ENCODE results near the gene MPV17L2. TPM values are rescaled to one million over a fixed set of nuclear protein-coding genes. Genes with fewer than 3 reads are reported as not detected.

The MPV17L2 gene
- total and polyA plus RNA-seq, 4 donors: 3.6 to 28.0 (median 14.1) TPM

DNA sequence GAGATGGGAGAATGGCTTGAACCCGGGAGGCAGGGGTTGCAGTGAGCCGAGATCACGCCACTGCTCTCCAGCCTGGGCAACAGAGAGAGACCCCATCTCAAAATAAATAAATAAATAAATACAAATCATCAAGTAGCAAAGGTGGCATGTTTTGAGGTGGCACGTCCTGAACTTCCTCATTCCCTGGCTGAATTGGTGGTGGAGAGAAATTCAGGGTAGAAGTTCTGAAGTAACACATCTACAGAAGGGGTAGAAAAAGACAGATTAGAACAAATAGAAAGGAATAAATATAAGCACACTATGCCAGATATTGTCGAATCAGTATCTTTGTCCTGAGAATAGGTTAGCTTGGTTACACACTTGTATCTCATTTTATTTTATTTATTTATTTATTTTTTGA, 13.1 kb upstream of the MPV17L2 start (continued):
- no peak for TF ChIP-seq ATF3 (IDR thresholded peaks at IDR 0.05)
- no peak for TF ChIP-seq HNF4A (conservative IDR thresholded peaks at IDR 0.05)

DNA sequence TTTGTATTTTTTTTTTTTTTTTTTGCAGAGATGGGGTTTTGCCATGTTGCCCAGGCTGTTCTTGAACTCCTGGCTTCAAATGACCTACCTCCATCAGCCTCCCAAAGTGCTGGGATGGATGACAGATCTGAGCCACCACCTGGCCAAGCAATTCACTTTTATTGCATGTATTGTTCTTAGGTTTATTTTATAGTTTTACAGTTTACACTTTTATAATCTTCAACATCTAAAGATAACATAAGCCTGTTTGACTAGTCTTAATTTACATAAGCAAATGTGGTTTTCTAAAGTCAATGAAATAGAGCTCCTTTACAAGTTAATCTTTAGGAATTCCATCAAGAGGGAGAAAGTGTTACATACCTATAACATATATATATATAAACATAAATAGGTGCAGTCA, 9.5 kb upstream of the MPV17L2 start:
- Histone ChIP-seq H3K9ac (ENCODE audit: low read depth in 1 of 2, low read length in 2 of 2) (no peak overlapping the region), H3K4me1 (ENCODE audit: control insufficient read depth in 4 of 4, insufficient read depth in 4 of 4, low read length in 3 of 4) (no peaks in the 10 kb centered on the region), H3K27ac (ENCODE audit: low read depth in 1 of 2, low read length in 2 of 2) (no peak overlapping the region), H3K9me3 (ENCODE audit: control insufficient read depth in 4 of 4, low read length in 3 of 4) (no peaks in the 10 kb centered on the region), H3K36me3 (ENCODE audit: control insufficient read depth in 4 of 4, insufficient read depth in 3 of 4, low read depth in 1 of 4, low read length in 3 of 4) (peaks cover 0 to 1% (median 0%) of the 10 kb centered on the region in 4 donors), H3K27me3 (ENCODE audit: control insufficient read depth in 4 of 4, insufficient read depth in 4 of 4, low read length in 3 of 4) (no peaks in the 10 kb centered on the region), H3K4me3 (ENCODE audit: low read depth in 1 of 3, low read length in 3 of 3) (no peak overlapping the region)
- TF ChIP-seq, protein P1, sequence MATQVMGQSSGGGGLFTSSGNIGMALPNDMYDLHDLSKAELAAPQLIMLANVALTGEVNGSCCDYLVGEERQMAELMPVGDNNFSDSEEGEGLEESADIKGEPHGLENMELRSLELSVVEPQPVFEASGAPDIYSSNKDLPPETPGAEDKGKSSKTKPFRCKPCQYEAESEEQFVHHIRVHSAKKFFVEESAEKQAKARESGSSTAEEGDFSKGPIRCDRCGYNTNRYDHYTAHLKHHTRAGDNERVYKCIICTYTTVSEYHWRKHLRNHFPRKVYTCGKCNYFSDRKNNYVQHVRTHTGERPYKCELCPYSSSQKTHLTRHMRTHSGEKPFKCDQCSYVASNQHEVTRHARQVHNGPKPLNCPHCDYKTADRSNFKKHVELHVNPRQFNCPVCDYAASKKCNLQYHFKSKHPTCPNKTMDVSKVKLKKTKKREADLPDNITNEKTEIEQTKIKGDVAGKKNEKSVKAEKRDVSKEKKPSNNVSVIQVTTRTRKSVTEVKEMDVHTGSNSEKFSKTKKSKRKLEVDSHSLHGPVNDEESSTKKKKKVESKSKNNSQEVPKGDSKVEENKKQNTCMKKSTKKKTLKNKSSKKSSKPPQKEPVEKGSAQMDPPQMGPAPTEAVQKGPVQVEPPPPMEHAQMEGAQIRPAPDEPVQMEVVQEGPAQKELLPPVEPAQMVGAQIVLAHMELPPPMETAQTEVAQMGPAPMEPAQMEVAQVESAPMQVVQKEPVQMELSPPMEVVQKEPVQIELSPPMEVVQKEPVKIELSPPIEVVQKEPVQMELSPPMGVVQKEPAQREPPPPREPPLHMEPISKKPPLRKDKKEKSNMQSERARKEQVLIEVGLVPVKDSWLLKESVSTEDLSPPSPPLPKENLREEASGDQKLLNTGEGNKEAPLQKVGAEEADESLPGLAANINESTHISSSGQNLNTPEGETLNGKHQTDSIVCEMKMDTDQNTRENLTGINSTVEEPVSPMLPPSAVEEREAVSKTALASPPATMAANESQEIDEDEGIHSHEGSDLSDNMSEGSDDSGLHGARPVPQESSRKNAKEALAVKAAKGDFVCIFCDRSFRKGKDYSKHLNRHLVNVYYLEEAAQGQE (IDR thresholded peaks at IDR 0.05): no peak
- TF ChIP-seq SP1 (IDR thresholded peaks at IDR 0.05): no peak
- no peak for TF ChIP-seq RXRA (IDR thresholded peaks at IDR 0.05)
- TF ChIP-seq JUND (IDR thresholded peaks at IDR 0.05): no peak
- no peak for TF ChIP-seq ATF3 (IDR thresholded peaks at IDR 0.05)
- TF ChIP-seq RAD21 (IDR thresholded peaks at IDR 0.05): no peak
- TF ChIP-seq NR2F2 (IDR thresholded peaks at IDR 0.05): no peak
- TF ChIP-seq FOXA1 (IDR thresholded peaks at IDR 0.05): no peak
- no peak for TF ChIP-seq HNF4G (IDR thresholded peaks at IDR 0.05)
- TF ChIP-seq GABPA (IDR thresholded peaks at IDR 0.05 in 1 of 2, conservative IDR thresholded peaks at IDR 0.05 in 1 of 2): no peak
- TF ChIP-seq, protein P2, sequence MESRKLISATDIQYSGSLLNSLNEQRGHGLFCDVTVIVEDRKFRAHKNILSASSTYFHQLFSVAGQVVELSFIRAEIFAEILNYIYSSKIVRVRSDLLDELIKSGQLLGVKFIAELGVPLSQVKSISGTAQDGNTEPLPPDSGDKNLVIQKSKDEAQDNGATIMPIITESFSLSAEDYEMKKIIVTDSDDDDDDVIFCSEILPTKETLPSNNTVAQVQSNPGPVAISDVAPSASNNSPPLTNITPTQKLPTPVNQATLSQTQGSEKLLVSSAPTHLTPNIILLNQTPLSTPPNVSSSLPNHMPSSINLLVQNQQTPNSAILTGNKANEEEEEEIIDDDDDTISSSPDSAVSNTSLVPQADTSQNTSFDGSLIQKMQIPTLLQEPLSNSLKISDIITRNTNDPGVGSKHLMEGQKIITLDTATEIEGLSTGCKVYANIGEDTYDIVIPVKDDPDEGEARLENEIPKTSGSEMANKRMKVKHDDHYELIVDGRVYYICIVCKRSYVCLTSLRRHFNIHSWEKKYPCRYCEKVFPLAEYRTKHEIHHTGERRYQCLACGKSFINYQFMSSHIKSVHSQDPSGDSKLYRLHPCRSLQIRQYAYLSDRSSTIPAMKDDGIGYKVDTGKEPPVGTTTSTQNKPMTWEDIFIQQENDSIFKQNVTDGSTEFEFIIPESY (IDR thresholded peaks at IDR 0.05): no peak
- TF ChIP-seq EGR1 (IDR thresholded peaks at IDR 0.05; ENCODE audit: low read depth in 2 of 2): no peak
- no peak for TF ChIP-seq CTCF (IDR thresholded peaks at IDR 0.05; ENCODE audit: low read depth, low read length, missing input control)
- no peak for TF ChIP-seq YY1 (IDR thresholded peaks at IDR 0.05)
- TF ChIP-seq FOXA2 (IDR thresholded peaks at IDR 0.05): no peak
- TF ChIP-seq TAF1 (conservative IDR thresholded peaks at IDR 0.05): no peak
- no peak for TF ChIP-seq HNF4A (conservative IDR thresholded peaks at IDR 0.05)
- TF ChIP-seq, protein P3, sequence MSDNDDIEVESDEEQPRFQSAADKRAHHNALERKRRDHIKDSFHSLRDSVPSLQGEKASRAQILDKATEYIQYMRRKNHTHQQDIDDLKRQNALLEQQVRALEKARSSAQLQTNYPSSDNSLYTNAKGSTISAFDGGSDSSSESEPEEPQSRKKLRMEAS (IDR thresholded peaks at IDR 0.05): no peak
- no peak for DNase-seq (ENCODE audit: low spot score)
